HG02588 (cell line): ENCODE measurements around the gene CLEC9A.

ENCODE experiments used
- ATAC-seq: cut with Tn5 transposase; IDR thresholded peaks from one replicate; pipeline ENCODE4 v1.9.1; 2021; ENCODE audit warnings: mild to moderate bottlenecking, moderate library complexity; ENCODE audit not compliant: unreplicated experiment

CLEC9A gene

DNA sequence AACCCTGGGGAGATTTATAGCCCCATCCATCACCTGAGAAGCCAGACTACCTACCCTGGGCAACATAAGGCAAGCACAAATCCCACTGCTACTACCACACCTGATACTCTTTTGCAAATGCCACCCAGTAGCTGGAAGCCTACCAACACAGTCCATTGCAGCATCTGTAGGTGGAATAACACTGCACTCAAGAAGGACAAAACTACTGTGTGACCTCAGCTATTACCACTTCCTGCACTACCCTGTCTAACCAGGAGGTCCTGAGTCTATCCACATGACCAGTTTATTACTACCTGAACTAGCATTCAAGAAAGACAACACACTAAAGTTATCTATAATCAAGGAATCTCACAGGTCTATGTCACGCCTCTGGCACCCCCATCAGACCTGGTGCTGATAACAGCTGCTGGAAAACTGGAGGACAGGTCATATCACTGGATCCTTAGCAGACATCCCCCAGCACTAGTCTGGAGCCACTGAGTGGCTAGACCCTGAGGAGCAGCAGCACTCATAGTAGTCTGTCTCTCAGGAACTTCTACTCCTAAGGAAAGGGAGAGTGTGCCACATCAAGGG is 71.3 kb downstream of the CLEC9A start:
- no peak for ATAC-seq

DNA sequence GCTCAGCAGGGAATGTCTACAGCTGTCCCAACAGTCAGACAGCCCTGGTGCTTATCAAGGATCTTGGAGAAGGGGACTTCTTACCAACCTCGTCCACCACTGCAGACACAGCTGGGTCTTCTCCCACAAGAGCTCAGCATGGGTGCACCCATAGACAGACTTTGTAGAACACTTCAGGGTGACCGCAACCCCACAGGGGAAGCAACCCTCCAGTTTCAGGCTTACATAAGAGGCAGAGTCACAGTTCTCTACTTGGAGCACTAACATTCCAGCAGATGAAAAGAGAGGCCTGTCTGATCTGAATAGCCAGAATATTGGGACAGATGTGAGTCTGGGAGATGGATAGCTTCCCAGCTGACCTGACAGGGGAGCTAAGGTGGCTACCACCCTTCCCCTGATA is 71.8 kb downstream of the CLEC9A start:
- no peak for ATAC-seq

- ATAC-seq, result no peak
These were observed 79.9 kb downstream of the CLEC9A start for GRCh38 chr12:10110256-10110844.

DNA sequence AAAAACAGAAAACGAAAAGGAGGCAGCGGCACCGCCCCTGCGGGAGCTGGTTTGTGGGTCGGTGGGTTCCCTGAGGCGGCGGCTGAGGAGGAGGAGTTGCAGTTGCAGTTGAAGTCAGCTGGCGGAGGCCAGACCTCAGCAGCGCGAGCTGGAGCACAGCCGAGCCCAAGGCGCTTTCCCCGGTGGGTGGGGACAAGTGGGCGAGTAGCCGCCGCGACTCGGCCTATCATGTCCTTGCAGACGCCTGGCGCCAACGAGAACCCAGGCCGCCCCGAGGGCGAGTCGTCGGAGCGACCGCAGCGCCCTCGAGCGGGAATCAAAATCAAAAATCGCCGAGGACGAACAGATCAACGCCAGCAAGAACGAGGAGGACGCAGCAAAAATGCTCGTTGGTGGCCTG is 81.0 kb downstream of the CLEC9A start:
- no peak for ATAC-seq

- no peak for ATAC-seq
These were observed 82.6 kb downstream of the CLEC9A start for GRCh38 chr12:10113075-10113474.

- no peak for ATAC-seq
These were observed 83.4 kb downstream of the CLEC9A start for GRCh38 chr12:10113920-10114319.

DNA sequence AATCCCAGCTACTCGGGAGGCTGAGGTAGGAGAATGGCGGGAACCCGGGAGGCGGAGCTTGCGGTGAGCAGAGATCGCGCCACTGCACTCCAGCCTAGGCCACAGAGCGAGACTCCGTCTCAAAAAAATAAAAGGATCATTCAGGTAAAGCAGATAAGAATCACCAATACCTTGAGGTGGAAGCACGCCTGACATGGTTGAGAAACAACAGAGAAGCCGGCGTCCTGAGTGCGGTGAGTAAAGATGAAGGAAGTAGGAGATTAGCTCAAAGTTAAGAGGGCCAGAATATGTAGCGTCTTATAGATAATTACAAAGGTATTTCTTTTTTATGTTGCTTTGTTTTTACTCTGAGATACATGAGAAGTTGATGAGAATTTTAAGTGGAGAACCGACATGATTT is 84.8 kb downstream of the CLEC9A start:
- ATAC-seq, result no peak
